HepG2 (cell line): Measurements from ENCODE around the gene TUBA4A. TPM values are rescaled to one million over a fixed set of nuclear protein-coding genes. Genes with fewer than 3 reads are reported as not detected.
A peak's percentile ranks its signal among the peaks of the same experiment; 100 is the strongest.

Experiments used
- FOXJ3 ChIP-seq: sonication (generic); formaldehyde crosslinking; IDR thresholded peaks from 2 replicates; pipeline ENCODE4 v1.4.0; 2020; ENCODE audit warnings: missing genetic modification reagents, mild to moderate bottlenecking, borderline replicate concordance
- HOXA7 ChIP-seq: sonication (generic); formaldehyde crosslinking; IDR thresholded peaks from 2 replicates; pipeline ENCODE4 v1.8.1; 2022; ENCODE audit warnings: mild to moderate bottlenecking, missing genetic modification reagents, moderate library complexity
- POLR2G ChIP-seq: fragments of 200-400 bp; formaldehyde crosslinking; IDR thresholded peaks from 2 replicates; pipeline ENCODE4 v1.6.1; 2018; ENCODE audit warnings: mild to moderate bottlenecking, low read depth, low read length, moderate library complexity
- RBFOX2 ChIP-seq: fragments of 200-400 bp; formaldehyde crosslinking; IDR thresholded peaks from 2 replicates; pipeline ENCODE4 v1.6.1; 2017; ENCODE audit warnings: low read depth, mild to moderate bottlenecking, low read length
- TOE1 ChIP-seq: sonication (generic); formaldehyde crosslinking; IDR thresholded peaks from 2 replicates; pipeline ENCODE4 v1.4.0; 2020; ENCODE audit warnings: mild to moderate bottlenecking, missing genetic modification reagents
- ZNF496 ChIP-seq: sonication (generic); formaldehyde crosslinking; IDR thresholded peaks from 2 replicates; pipeline ENCODE4 v1.8.1; 2023; ENCODE audit warnings: mild to moderate bottlenecking, moderate library complexity, missing genetic modification reagents; ENCODE audit not compliant: insufficient replicate concordance
- ZNF891 ChIP-seq: sonication (generic); formaldehyde crosslinking; IDR thresholded peaks from 2 replicates; pipeline ENCODE4 v1.5.0; 2020; ENCODE audit warnings: mild to moderate bottlenecking, missing genetic modification reagents
- polyA plus RNA-seq, 8 experiments: library from polyadenylated mRNA; depleted of rRNA in 3 of 8; stranded (reverse) in 7 of 8; unstranded in 1 of 8; fragments of >200 nt; fragmentation: Illumina TruSeq in 4 of 8; extraction: Trizol in 4 of 8; gene quantifications; 2 replicates each; pipeline versions ENCODE4 v1.2.1 to v1.2.3, GENCODE V29; 2011 to 2016; ENCODE audit warnings: low read depth in 4 of 8, missing spikeins in 1 of 8, mixed read lengths in 1 of 8; ENCODE audit not compliant: insufficient read depth in 1 of 8
- total RNA-seq, 5 experiments: library from RNA; depleted of rRNA; stranded (reverse); fragments of >200 nt; fragmentation: Illumina TruSeq; extraction: Trizol; gene quantifications; 2 replicates each; pipeline ENCODE4 v1.2.3, GENCODE V29; 2016; ENCODE audit warnings: low read depth in 1 of 5
- TF ChIP-seq, protein P1 (sequence below): sonication (generic); formaldehyde crosslinking; IDR thresholded peaks from 2 replicates; pipeline ENCODE4 v1.5.1; 2020; ENCODE audit warnings: mild to moderate bottlenecking, missing genetic modification reagents, borderline replicate concordance
- TF ChIP-seq, protein P2 (sequence below): sonication (generic); formaldehyde crosslinking; IDR thresholded peaks from 2 replicates; pipeline ENCODE4 v1.8.0; 2022; ENCODE audit warnings: missing genetic modification reagents, mild to moderate bottlenecking, moderate library complexity, borderline replicate concordance
- TF ChIP-seq, protein P3 (sequence below): fragments of 450-650 bp; IDR thresholded peaks from 2 replicates; pipeline ENCODE4 v1.6.1; 2016
- TF ChIP-seq, protein P4 (sequence below), 2 experiments: sonication (generic) in 1 of 2; formaldehyde crosslinking in 1 of 2; IDR thresholded peaks; 2 replicates each; pipeline versions ENCODE4 v1.4.0 to v1.6.1; 2016 to 2020; ENCODE audit warnings: borderline replicate concordance in 1 of 2, low read depth in 1 of 2, mild to moderate bottlenecking in 1 of 2, missing genetic modification reagents in 1 of 2
- TF ChIP-seq, protein P5 (sequence below): sonication (generic); formaldehyde crosslinking; IDR thresholded peaks from 2 replicates; pipeline ENCODE4 v1.4.0; 2020; ENCODE audit warnings: missing genetic modification reagents

TUBA4A gene
- total and polyA plus RNA-seq, 2 of the 13 experiments (the other 11 are each of a cell fraction or from before 2014, with no cell fraction given): 1.3 to 12.7 TPM

DNA sequence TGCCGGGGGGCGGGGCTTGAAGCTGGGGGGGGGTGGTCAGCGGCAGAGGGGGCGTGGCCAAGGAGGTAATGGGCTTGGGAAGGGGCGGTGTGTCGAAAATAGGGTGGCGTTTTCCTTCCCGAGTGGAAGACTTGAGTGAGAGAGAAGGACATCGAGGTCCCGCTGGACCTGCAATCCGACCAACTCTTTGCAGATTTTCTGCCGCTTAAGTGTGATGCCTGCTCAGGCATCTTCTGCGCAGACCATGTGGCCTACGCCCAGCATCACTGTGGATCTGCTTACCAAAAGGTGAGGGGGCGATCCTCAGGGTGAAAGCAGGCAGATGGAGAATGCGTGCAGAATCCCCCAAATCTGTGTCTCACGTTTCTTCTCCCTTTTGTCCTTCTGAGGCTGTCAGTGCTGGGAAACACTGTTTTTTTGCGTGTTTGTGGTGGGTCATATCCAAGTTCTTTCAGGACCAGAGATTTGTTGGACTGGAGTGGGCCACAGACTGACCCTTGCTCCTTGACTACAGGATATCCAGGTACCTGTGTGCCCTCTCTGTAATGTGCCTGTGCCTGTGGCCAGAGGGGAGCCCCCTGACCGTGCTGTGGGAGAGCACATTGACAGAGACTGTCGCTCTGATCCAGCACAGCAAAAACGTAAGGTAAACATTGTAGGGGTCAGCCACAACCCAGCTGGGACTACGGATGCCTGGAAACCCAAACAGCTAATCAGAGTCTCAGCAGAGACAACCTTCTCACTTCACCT is 46.4 kb downstream of the TUBA4A start (continued):
- TF ChIP-seq, protein P1, sequence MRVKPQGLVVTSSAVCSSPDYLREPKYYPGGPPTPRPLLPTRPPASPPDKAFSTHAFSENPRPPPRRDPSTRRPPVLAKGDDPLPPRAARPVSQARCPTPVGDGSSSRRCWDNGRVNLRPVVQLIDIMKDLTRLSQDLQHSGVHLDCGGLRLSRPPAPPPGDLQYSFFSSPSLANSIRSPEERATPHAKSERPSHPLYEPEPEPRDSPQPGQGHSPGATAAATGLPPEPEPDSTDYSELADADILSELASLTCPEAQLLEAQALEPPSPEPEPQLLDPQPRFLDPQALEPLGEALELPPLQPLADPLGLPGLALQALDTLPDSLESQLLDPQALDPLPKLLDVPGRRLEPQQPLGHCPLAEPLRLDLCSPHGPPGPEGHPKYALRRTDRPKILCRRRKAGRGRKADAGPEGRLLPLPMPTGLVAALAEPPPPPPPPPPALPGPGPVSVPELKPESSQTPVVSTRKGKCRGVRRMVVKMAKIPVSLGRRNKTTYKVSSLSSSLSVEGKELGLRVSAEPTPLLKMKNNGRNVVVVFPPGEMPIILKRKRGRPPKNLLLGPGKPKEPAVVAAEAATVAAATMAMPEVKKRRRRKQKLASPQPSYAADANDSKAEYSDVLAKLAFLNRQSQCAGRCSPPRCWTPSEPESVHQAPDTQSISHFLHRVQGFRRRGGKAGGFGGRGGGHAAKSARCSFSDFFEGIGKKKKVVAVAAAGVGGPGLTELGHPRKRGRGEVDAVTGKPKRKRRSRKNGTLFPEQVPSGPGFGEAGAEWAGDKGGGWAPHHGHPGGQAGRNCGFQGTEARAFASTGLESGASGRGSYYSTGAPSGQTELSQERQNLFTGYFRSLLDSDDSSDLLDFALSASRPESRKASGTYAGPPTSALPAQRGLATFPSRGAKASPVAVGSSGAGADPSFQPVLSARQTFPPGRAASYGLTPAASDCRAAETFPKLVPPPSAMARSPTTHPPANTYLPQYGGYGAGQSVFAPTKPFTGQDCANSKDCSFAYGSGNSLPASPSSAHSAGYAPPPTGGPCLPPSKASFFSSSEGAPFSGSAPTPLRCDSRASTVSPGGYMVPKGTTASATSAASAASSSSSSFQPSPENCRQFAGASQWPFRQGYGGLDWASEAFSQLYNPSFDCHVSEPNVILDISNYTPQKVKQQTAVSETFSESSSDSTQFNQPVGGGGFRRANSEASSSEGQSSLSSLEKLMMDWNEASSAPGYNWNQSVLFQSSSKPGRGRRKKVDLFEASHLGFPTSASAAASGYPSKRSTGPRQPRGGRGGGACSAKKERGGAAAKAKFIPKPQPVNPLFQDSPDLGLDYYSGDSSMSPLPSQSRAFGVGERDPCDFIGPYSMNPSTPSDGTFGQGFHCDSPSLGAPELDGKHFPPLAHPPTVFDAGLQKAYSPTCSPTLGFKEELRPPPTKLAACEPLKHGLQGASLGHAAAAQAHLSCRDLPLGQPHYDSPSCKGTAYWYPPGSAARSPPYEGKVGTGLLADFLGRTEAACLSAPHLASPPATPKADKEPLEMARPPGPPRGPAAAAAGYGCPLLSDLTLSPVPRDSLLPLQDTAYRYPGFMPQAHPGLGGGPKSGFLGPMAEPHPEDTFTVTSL (CRISPR knock-in tag): no peak
- TF ChIP-seq HOXA7 (CRISPR knock-in tag) (no peak), RBFOX2 (peak; percentile 52), POLR2G (peak; percentile 19; the same call in 1 of the 2 replicates), FOXJ3 (CRISPR knock-in tag) (no peak), TOE1 (CRISPR knock-in tag) (no peak), ZNF496 (CRISPR knock-in tag) (no peak), ZNF891 (CRISPR knock-in tag) (peak; percentile 70; the same call in 1 of the 2 replicates)
- TF ChIP-seq, protein P2, sequence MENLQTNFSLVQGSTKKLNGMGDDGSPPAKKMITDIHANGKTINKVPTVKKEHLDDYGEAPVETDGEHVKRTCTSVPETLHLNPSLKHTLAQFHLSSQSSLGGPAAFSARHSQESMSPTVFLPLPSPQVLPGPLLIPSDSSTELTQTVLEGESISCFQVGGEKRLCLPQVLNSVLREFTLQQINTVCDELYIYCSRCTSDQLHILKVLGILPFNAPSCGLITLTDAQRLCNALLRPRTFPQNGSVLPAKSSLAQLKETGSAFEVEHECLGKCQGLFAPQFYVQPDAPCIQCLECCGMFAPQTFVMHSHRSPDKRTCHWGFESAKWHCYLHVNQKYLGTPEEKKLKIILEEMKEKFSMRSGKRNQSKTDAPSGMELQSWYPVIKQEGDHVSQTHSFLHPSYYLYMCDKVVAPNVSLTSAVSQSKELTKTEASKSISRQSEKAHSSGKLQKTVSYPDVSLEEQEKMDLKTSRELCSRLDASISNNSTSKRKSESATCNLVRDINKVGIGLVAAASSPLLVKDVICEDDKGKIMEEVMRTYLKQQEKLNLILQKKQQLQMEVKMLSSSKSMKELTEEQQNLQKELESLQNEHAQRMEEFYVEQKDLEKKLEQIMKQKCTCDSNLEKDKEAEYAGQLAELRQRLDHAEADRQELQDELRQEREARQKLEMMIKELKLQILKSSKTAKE (CRISPR knock-in tag): no peak
- TF ChIP-seq, protein P3, sequence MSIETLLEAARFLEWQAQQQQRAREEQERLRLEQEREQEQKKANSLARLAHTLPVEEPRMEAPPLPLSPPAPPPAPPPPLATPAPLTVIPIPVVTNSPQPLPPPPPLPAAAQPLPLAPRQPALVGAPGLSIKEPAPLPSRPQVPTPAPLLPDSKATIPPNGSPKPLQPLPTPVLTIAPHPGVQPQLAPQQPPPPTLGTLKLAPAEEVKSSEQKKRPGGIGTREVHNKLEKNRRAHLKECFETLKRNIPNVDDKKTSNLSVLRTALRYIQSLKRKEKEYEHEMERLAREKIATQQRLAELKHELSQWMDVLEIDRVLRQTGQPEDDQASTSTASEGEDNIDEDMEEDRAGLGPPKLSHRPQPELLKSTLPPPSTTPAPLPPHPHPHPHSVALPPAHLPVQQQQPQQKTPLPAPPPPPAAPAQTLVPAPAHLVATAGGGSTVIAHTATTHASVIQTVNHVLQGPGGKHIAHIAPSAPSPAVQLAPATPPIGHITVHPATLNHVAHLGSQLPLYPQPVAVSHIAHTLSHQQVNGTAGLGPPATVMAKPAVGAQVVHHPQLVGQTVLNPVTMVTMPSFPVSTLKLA: no peak
- TF ChIP-seq, protein P4, sequence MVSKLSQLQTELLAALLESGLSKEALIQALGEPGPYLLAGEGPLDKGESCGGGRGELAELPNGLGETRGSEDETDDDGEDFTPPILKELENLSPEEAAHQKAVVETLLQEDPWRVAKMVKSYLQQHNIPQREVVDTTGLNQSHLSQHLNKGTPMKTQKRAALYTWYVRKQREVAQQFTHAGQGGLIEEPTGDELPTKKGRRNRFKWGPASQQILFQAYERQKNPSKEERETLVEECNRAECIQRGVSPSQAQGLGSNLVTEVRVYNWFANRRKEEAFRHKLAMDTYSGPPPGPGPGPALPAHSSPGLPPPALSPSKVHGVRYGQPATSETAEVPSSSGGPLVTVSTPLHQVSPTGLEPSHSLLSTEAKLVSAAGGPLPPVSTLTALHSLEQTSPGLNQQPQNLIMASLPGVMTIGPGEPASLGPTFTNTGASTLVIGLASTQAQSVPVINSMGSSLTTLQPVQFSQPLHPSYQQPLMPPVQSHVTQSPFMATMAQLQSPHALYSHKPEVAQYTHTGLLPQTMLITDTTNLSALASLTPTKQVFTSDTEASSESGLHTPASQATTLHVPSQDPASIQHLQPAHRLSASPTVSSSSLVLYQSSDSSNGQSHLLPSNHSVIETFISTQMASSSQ (IDR thresholded peaks at IDR 0.05; ENCODE audit: low read depth): no peak
- TF ChIP-seq, protein P4 (CRISPR knock-in tag; IDR thresholded peaks at IDR 0.05; ENCODE audit: borderline replicate concordance): 0 out of 2 replicates have a peak, but pooled peaks have one; percentile 6
- TF ChIP-seq, protein P5, sequence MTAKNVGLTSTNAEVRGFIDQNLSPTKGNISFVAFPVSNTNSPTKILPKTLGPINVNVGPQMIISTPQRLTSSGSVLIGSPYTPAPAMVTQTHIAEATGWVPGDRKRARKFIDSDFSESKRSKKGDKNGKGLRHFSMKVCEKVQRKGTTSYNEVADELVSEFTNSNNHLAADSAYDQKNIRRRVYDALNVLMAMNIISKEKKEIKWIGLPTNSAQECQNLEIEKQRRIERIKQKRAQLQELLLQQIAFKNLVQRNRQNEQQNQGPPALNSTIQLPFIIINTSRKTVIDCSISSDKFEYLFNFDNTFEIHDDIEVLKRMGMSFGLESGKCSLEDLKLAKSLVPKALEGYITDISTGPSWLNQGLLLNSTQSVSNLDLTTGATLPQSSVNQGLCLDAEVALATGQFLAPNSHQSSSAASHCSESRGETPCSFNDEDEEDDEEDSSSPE (CRISPR knock-in tag): no peak
